GM21515 (cell line): ENCODE data around the gene RBMXL2.

Source experiments
- ATAC-seq: cut with Tn5 transposase; IDR thresholded peaks from one replicate; pipeline ENCODE4 v1.9.1; 2021; ENCODE audit not compliant: unreplicated experiment

Gene RBMXL2

GRCh38 chr11:7088921-7089320 is at the start of gene RBMXL2:
RBMXL2 (plus strand) TSS chr11:7088998; CDS start chr11:7089121, 123 bp downstream.
- no peak for ATAC-seq

- no peak for ATAC-seq
Observed at GRCh38 chr11:7046474-7047175, 42.2 kb upstream of the RBMXL2 start.

- no peak for ATAC-seq
Observed at GRCh38 chr11:7050191-7050590, 38.6 kb upstream of the RBMXL2 start.

GRCh38 chr11:7056828-7057513 is 31.8 kb upstream of the RBMXL2 start:
- ATAC-seq = no peak

- ATAC-seq = no peak
Observed at GRCh38 chr11:7057641-7058040, 31.2 kb upstream of the RBMXL2 start.

GRCh38 chr11:7060868-7061267 is 27.9 kb upstream of the RBMXL2 start:
- ATAC-seq = no peak

- no peak for ATAC-seq
Observed at GRCh38 chr11:7062534-7062933, 26.3 kb upstream of the RBMXL2 start.

- ATAC-seq = no peak
Observed at GRCh38 chr11:7072401-7073028, 16.3 kb upstream of the RBMXL2 start.

GRCh38 chr11:7077101-7077500 is 11.7 kb upstream of the RBMXL2 start:
- no peak for ATAC-seq

- no peak for ATAC-seq
Observed at GRCh38 chr11:7079545-7080135, 9.2 kb upstream of the RBMXL2 start.

GRCh38 chr11:7080900-7081299 is 7.9 kb upstream of the RBMXL2 start:
- no peak for ATAC-seq

- no peak for ATAC-seq
Observed at GRCh38 chr11:7081441-7081840, 7.4 kb upstream of the RBMXL2 start.

GRCh38 chr11:7089328-7090251 is 792 bp downstream of the RBMXL2 start:
- no peak for ATAC-seq

GRCh38 chr11:7098235-7098832 is 9.5 kb downstream of the RBMXL2 start:
- peak; percentile 88 for ATAC-seq

- no peak for ATAC-seq
Observed at GRCh38 chr11:7115780-7116179, 27.0 kb downstream of the RBMXL2 start.

- ATAC-seq = no peak
Observed at GRCh38 chr11:7116370-7116769, 27.6 kb downstream of the RBMXL2 start.

GRCh38 chr11:7138051-7138450 is 49.3 kb downstream of the RBMXL2 start:
- ATAC-seq = no peak
